H1 (cell line): ENCODE measurements around the gene DOK6. TPM values are rescaled to one million over a fixed set of nuclear protein-coding genes. Genes with fewer than 3 reads are reported as not detected.

Source experiments
- CTCF ChIA-PET: fragments of 300-600 bp; sonication (Branson Sonifier 250); formaldehyde crosslinking; loops from one replicate; lab custom pipeline; 2021; ENCODE audit not compliant: partially characterized antibody; lab: Charles Lee
- POLR2A ChIA-PET: fragments of 300-600 bp; sonication (Branson Sonifier 250); formaldehyde crosslinking; loops from one replicate; lab custom pipeline; 2021; ENCODE audit warnings: inconsistent platforms; ENCODE audit not compliant: partially characterized antibody; lab: Charles Lee
- DNase-seq, 2 experiments: peaks; one replicate each; pipeline versions ENCODE4 v3.0.0 to v3.0.0-alpha.2; 2010 to 2022; ENCODE audit warnings: low spot score in 2 of 2, low read depth in 1 of 2, mixed read lengths in 1 of 2
- FAIRE-seq: peaks from 2 replicates; lab custom pipeline; 2011; peaks lifted over from hg19 to GRCh38; lab: Jason Lieb, UNC
- H2AFZ ChIP-seq: 2 replicates; pipeline ENCODE4 v1.8.1; 2012; ENCODE audit warnings: low read length, inconsistent platforms
- H2AK5ac ChIP-seq: 2 replicates; pipeline ENCODE4 v1.6.1; 2013; ENCODE audit warnings: low read depth, low read length
- H2BK120ac ChIP-seq: replicated peaks from 2 replicates; pipeline ENCODE3; 2013; ENCODE audit warnings: low read depth, low read length, inconsistent platforms
- H2BK12ac ChIP-seq: 2 replicates; pipeline ENCODE4 v1.6.1; 2013; ENCODE audit warnings: low read depth, low read length
- H2BK15ac ChIP-seq: 2 replicates; pipeline ENCODE4 v1.6.1; 2013; ENCODE audit warnings: low read length
- H2BK20ac ChIP-seq: 2 replicates; pipeline ENCODE4 v1.6.1; 2013; ENCODE audit warnings: low read length
- H2BK5ac ChIP-seq: 2 replicates; pipeline ENCODE4 v1.6.1; 2013; ENCODE audit warnings: low read depth, low read length
- H3K14ac ChIP-seq: 2 replicates; pipeline ENCODE4 v1.6.1; 2013; ENCODE audit warnings: inconsistent platforms; ENCODE audit not compliant: insufficient read length
- H3K18ac ChIP-seq: 2 replicates; pipeline ENCODE4 v1.6.1; 2013; ENCODE audit warnings: low read length; ENCODE audit errors: extremely low read depth
- H3K23ac ChIP-seq: 2 replicates; pipeline ENCODE4 v1.6.1; 2013; ENCODE audit warnings: inconsistent platforms; ENCODE audit not compliant: insufficient read length
- H3K23me2 ChIP-seq: 2 replicates; pipeline ENCODE4 v1.6.1; 2013; ENCODE audit warnings: low read depth, low read length
- H3K27ac ChIP-seq: 2 replicates; pipeline ENCODE4 v1.6.1; 2011; ENCODE audit warnings: low read depth, low read length, inconsistent platforms
- H3K27me3 ChIP-seq, 4 experiments: replicated peaks in 1 of 4; 1 replicate in 1 of 4; 2 replicates in 3 of 4; pipeline versions ENCODE4 v1.6.1 to v1.8.1; 2011 to 2013; ENCODE audit warnings: low read length in 3 of 4, mild to moderate bottlenecking in 3 of 4, inconsistent platforms in 2 of 4, mixed read lengths in 2 of 4, moderate library complexity in 1 of 4; ENCODE audit not compliant: control insufficient read depth in 3 of 4, insufficient read depth in 3 of 4; ENCODE audit errors: extremely low read depth in 1 of 4
- H3K36me3 ChIP-seq, 4 experiments: 2 replicates each; pipeline versions ENCODE4 v1.6.1 to v1.8.1; 2011 to 2013; ENCODE audit warnings: mild to moderate bottlenecking in 4 of 4, low read length in 3 of 4, moderate library complexity in 2 of 4, control low read depth in 1 of 4, inconsistent platforms in 1 of 4; ENCODE audit not compliant: insufficient read depth in 4 of 4, control insufficient read depth in 2 of 4
- H3K4ac ChIP-seq: replicated peaks from 2 replicates; pipeline ENCODE3; 2013; ENCODE audit warnings: low read length, low read depth, mixed read lengths, inconsistent platforms; ENCODE audit not compliant: insufficient read length
- H3K4me1 ChIP-seq, 4 experiments: replicated peaks in 1 of 4; 1 replicate in 1 of 4; 2 replicates in 3 of 4; pipeline versions ENCODE4 v1.6.1 to v1.8.1; 2011 to 2013; ENCODE audit warnings: low read length in 3 of 4, inconsistent platforms in 2 of 4, mixed read lengths in 1 of 4; ENCODE audit not compliant: insufficient read depth in 4 of 4, control insufficient read depth in 3 of 4
- H3K4me2 ChIP-seq, 2 experiments: 2 replicates each; pipeline versions ENCODE4 v1.6.1 to v1.8.1; 2011 to 2013; ENCODE audit warnings: low read depth in 2 of 2, low read length in 2 of 2, control low read depth in 1 of 2, inconsistent platforms in 1 of 2, mild to moderate bottlenecking in 1 of 2; ENCODE audit not compliant: insufficient read depth in 1 of 2
- H3K4me3 ChIP-seq, 4 experiments: fragments of 200-600, 300-600 bp in 1 of 4; sonication (generic), shearing (Covaris generic), sonication (Bioruptor Twin) in 1 of 4; 2 replicates each; pipeline versions ENCODE4 v1.5.1 to v1.8.1; 2011 to 2016; ENCODE audit warnings: low read length in 4 of 4, low read depth in 3 of 4, control low read depth in 2 of 4, inconsistent platforms in 2 of 4, mild to moderate bottlenecking in 2 of 4, mixed read lengths in 1 of 4, moderate library complexity in 1 of 4; ENCODE audit not compliant: insufficient read depth in 2 of 4; ENCODE audit errors: extremely low read depth in 1 of 4
- H3K56ac ChIP-seq: replicated peaks from 2 replicates; pipeline ENCODE3; 2013; ENCODE audit warnings: low read depth, mild to moderate bottlenecking, mixed read lengths, low read length, inconsistent platforms; ENCODE audit not compliant: insufficient read length
- H3K79me1 ChIP-seq: 2 replicates; pipeline ENCODE4 v1.6.1; 2013; ENCODE audit warnings: low read depth, low read length, control low read depth
- H3K79me2 ChIP-seq, 2 experiments: 2 replicates each; pipeline versions ENCODE4 v1.6.1 to v1.8.1; 2012 to 2013; ENCODE audit warnings: low read length in 2 of 2, mild to moderate bottlenecking in 2 of 2, inconsistent platforms in 1 of 2; ENCODE audit not compliant: insufficient read depth in 2 of 2, control insufficient read depth in 1 of 2
- H3K9ac ChIP-seq, 4 experiments: replicated peaks in 1 of 4; 1 replicate in 1 of 4; 2 replicates in 3 of 4; pipeline versions ENCODE4 v1.6.1 to v1.8.1; 2011 to 2013; ENCODE audit warnings: low read depth in 3 of 4, low read length in 3 of 4, control low read depth in 2 of 4, mild to moderate bottlenecking in 2 of 4, moderate library complexity in 2 of 4, inconsistent platforms in 1 of 4; ENCODE audit errors: extremely low read depth in 1 of 4
- H3K9me3 ChIP-seq, 2 experiments: 2 replicates each; pipeline versions ENCODE4 v1.6.1 to v1.8.1; 2012 to 2013; ENCODE audit warnings: mild to moderate bottlenecking in 2 of 2, moderate library complexity in 2 of 2, control low read depth in 1 of 2, inconsistent platforms in 1 of 2, low read depth in 1 of 2, low read length in 1 of 2, mixed read lengths in 1 of 2; ENCODE audit not compliant: insufficient read depth in 2 of 2
- H4K20me1 ChIP-seq, 2 experiments: replicated peaks in 1 of 2; 2 replicates each; pipeline versions ENCODE3 to v1.8.1; 2011 to 2013; ENCODE audit warnings: inconsistent platforms in 2 of 2, low read length in 2 of 2, mild to moderate bottlenecking in 1 of 2; ENCODE audit not compliant: insufficient read depth in 2 of 2, control insufficient read depth in 1 of 2
- H4K5ac ChIP-seq: 2 replicates; pipeline ENCODE4 v1.6.1; 2013; ENCODE audit warnings: low read length, low read depth, mixed read lengths, inconsistent platforms; ENCODE audit not compliant: insufficient read length
- H4K8ac ChIP-seq: 2 replicates; pipeline ENCODE4 v1.8.0; 2013; ENCODE audit warnings: mild to moderate bottlenecking, moderate library complexity, low read length, inconsistent platforms; ENCODE audit not compliant: insufficient read depth; ENCODE audit errors: extremely low read depth
- H4K91ac ChIP-seq: replicated peaks from 2 replicates; pipeline ENCODE3; 2013; ENCODE audit warnings: low read length, mixed read lengths, inconsistent platforms; ENCODE audit not compliant: insufficient read length
- CBX5 ChIP-seq: fragments of 300-800, 300-1000 bp; sonication (generic); IDR thresholded peaks from 2 replicates; pipeline ENCODE4 v1.7.1; 2016; ENCODE audit warnings: antibody characterized with exemption, low read length, low read depth
- CEBPB ChIP-seq: IDR thresholded peaks from 2 replicates; pipeline ENCODE4 v1.6.1; 2012; ENCODE audit warnings: low read depth, low read length
- GABPA ChIP-seq: IDR thresholded peaks from 2 replicates; pipeline ENCODE4 v1.6.1; 2011; ENCODE audit warnings: mild to moderate bottlenecking, low read length, moderate library complexity, borderline replicate concordance; ENCODE audit not compliant: insufficient read depth
- NANOG ChIP-seq: IDR thresholded peaks from 2 replicates; pipeline ENCODE4 v1.6.1; 2011; ENCODE audit warnings: low read length, low read depth, mild to moderate bottlenecking, inconsistent platforms; ENCODE audit not compliant: insufficient read depth, poor library complexity, severe bottlenecking
- POLR2AphosphoS5 ChIP-seq: IDR thresholded peaks from 2 replicates; pipeline ENCODE4 v1.6.1; 2011; ENCODE audit warnings: low read depth, low read length
- SP1 ChIP-seq: IDR thresholded peaks from 2 replicates; pipeline ENCODE4 v1.6.1; 2011; ENCODE audit warnings: low read depth, low read length
- TAF7 ChIP-seq: optimal IDR thresholded peaks from 2 replicates; pipeline ENCODE3; 2011; ENCODE audit warnings: low read depth, mild to moderate bottlenecking, inconsistent platforms, low read length, moderate library complexity, borderline replicate concordance
- WGBS, 2 experiments: shearing (Covaris generic) in 1 of 2; methylation state at CpG; one replicate each; pipeline versions ENCODE4 v1.1.6 to v1.1.7; 2013 to 2015; ENCODE audit warnings: low lambda C conversion rate in 2 of 2, mixed read lengths in 2 of 2, inconsistent platforms in 1 of 2, low coverage in 1 of 2, missing lambda C conversion rate in 1 of 2; ENCODE audit not compliant: insufficient replicate concordance in 2 of 2, insufficient coverage in 1 of 2, insufficient read length in 1 of 2; ENCODE audit errors: extremely low coverage in 1 of 2, missing lambda C conversion rate in 1 of 2; 5-methylcytosine and 5-hydroxymethylcytosine counted together
- polyA plus RNA-seq, 7 experiments: library from polyadenylated mRNA; depleted of rRNA in 3 of 7; stranded (reverse) in 5 of 7; unstranded in 2 of 7; fragments of >200 nt in 5 of 7; fragments of 200-250 nt in 2 of 7; gene quantifications; 1 replicate in 5 of 7; 2 replicates in 1 of 7; 4 replicates in 1 of 7; pipeline versions ENCODE4 v1.2.1 to v1.2.3, GENCODE V29; 2011 to 2013; ENCODE audit warnings: missing spikeins in 2 of 7, mixed read lengths in 2 of 7
- total RNA-seq: library from RNA; stranded (reverse); fragmentation: NEBNext Ultra II Directional; extraction: Animal tissue kit (Norgen Biotek cat#: 25700); gene quantifications from 2 replicates; pipeline ENCODE4 v1.2.1, GENCODE V29; 2021

DOK6 gene
- total and polyA plus RNA-seq, 2 of the 8 experiments (the other 6 are each of a cell fraction or from before 2014, with no cell fraction given) = 0.33 to 0.50 TPM

GRCh38 chr18:69651243-69651642 is 250.6 kb downstream of the DOK6 start:
- no peak overlapping the region for H3K9ac ChIP-seq
- H4K8ac ChIP-seq = no peak overlapping the region
- 93% methylated on average over 2 of the region's 5 CpGs; no CpG with 5 or more reads in 1 of the 2 experiments for WGBS, 2 experiments
- H3K4me3 ChIP-seq = no peak overlapping the region
- no peak overlapping the region for H3K14ac ChIP-seq
- POLR2A ChIA-PET = no interaction called here
- no peak for FAIRE-seq
- no peaks in the 10 kb centered on the region for H3K36me3 ChIP-seq
- no peaks in the 10 kb centered on the region for H3K79me1 ChIP-seq
- no peak overlapping the region for H2AK5ac ChIP-seq
- no peak overlapping the region for H4K5ac ChIP-seq
- no peak overlapping the region for H3K27ac ChIP-seq
- no peak overlapping the region for H3K23ac ChIP-seq
- no peak overlapping the region for H2BK120ac ChIP-seq
- H3K9me3 ChIP-seq = no peaks in the 10 kb centered on the region
- no peak overlapping the region for H4K91ac ChIP-seq
- no peak overlapping the region for H3K18ac ChIP-seq
- no peak overlapping the region; the same call in 1 of the 2 replicates for H2AFZ ChIP-seq
- TF ChIP-seq NANOG = no peak
- no peak for TF ChIP-seq GABPA
- no peak for TF ChIP-seq SP1
- TF ChIP-seq CBX5 = no peak
- TF ChIP-seq POLR2AphosphoS5 = no peak
- peak; percentile 58; the same call in 1 of the 2 replicates for TF ChIP-seq CEBPB
- TF ChIP-seq TAF7 = no peak
- CTCF ChIA-PET = interaction anchor here (0.6 kb wide), 1 partner anchor 339 kb away, joined by 3 read pairs; no protein-coding TSS in a partner anchor
- no peak overlapping the region for H2BK20ac ChIP-seq
- peaks cover 0 to 2% (median 0%) of the 10 kb centered on the region in 4 experiments; a peak in 1 of 7 replicates for H3K4me1 ChIP-seq
- no peak overlapping the region for H2BK5ac ChIP-seq
- no peak for DNase-seq
- H3K4ac ChIP-seq = no peak overlapping the region
- no peaks in the 10 kb centered on the region; a peak in 1 of 7 replicates for H3K27me3 ChIP-seq
- H4K20me1 ChIP-seq = no peaks in the 10 kb centered on the region
- no peaks in the 10 kb centered on the region for H3K79me2 ChIP-seq
- H3K23me2 ChIP-seq = no peaks in the 10 kb centered on the region
- no peak overlapping the region for H3K4me2 ChIP-seq
- no peak overlapping the region for H3K56ac ChIP-seq
- H2BK12ac ChIP-seq = no peak overlapping the region
- no peak overlapping the region for H2BK15ac ChIP-seq
